GM21515 (cell line): ENCODE measurements around the gene CPN2.

Source experiments
- ATAC-seq: cut with Tn5 transposase; IDR thresholded peaks from one replicate; pipeline ENCODE4 v1.9.1; 2021; ENCODE audit not compliant: unreplicated experiment

The CPN2 gene

GRCh38 chr3:194298331-194299227 lies 52.5 kb downstream of the CPN2 start:
- ATAC-seq, result no peak

GRCh38 chr3:194296454-194297263 lies 54.5 kb downstream of the CPN2 start:
- no peak for ATAC-seq

- no peak for ATAC-seq
Observed at GRCh38 chr3:194294895-194295214, 56.3 kb downstream of the CPN2 start.

- no peak for ATAC-seq
Observed at GRCh38 chr3:194294199-194294894, 56.8 kb downstream of the CPN2 start.

- no peak for ATAC-seq
Observed at GRCh38 chr3:194293546-194294198, 57.5 kb downstream of the CPN2 start.

- ATAC-seq, result no peak
Observed at GRCh38 chr3:194292331-194292730, 58.8 kb downstream of the CPN2 start.
